HK-2 (cell line): ENCODE results near the gene DCAF11.
A peak's percentile ranks its signal among the peaks of the same experiment; 100 is the strongest.

Source experiments
- DNase-seq: peaks from one replicate; pipeline ENCODE4 v3.0.0-alpha.2; 2018; ENCODE audit not compliant: unreplicated experiment

The DCAF11 gene

GRCh38 chr14:24121210-24121609, 6.6 kb downstream of the DCAF11 start:
- DNase-seq: no peak

- DNase-seq: no peak
These were observed 7.8 kb downstream of the DCAF11 start for GRCh38 chr14:24122416-24122815.

GRCh38 chr14:24122898-24123297, 8.3 kb downstream of the DCAF11 start:
- DNase-seq: no peak

GRCh38 chr14:24123424-24124417, 9.1 kb downstream of the DCAF11 start:
- DNase-seq: no peak

GRCh38 chr14:24126939-24127338, 12.4 kb downstream of the DCAF11 start:
- DNase-seq: no peak

- DNase-seq: no peak
These were observed 13.1 kb downstream of the DCAF11 start for GRCh38 chr14:24127673-24128072.

- no peak for DNase-seq
These were observed 14.9 kb downstream of the DCAF11 start for GRCh38 chr14:24129410-24129998.

- no peak for DNase-seq
These were observed 15.8 kb downstream of the DCAF11 start, which contains the start of gene FITM1 for GRCh38 chr14:24130380-24130716. FITM1 (plus strand) TSS chr14:24130659; CDS start chr14:24131564, 905 bp downstream.

GRCh38 chr14:24130717-24131548, 16.4 kb downstream of the DCAF11 start:
- no peak for DNase-seq

- no peak for DNase-seq
These were observed 17.0 kb downstream of the DCAF11 start for GRCh38 chr14:24131549-24131966.

GRCh38 chr14:24132061-24132685, 17.6 kb downstream of the DCAF11 start:
- no peak for DNase-seq

GRCh38 chr14:24132976-24133375, 18.4 kb downstream of the DCAF11 start:
- no peak for DNase-seq

- no peak for DNase-seq
These were observed 19.2 kb downstream of the DCAF11 start for GRCh38 chr14:24133735-24134134.

GRCh38 chr14:24135584-24135833, 20.9 kb downstream of the DCAF11 start:
- no peak for DNase-seq

- peak; percentile 91 for DNase-seq
These were observed 21.5 kb downstream of the DCAF11 start, which contains the start of gene PSME1 for GRCh38 chr14:24135834-24136683. PSME1 (plus strand) TSS chr14:24136194; CDS start chr14:24136263, 69 bp downstream.

- DNase-seq: no peak
These were observed 22.3 kb downstream of the DCAF11 start for GRCh38 chr14:24136684-24137528.

GRCh38 chr14:24137529-24138395, 23.2 kb downstream of the DCAF11 start:
- DNase-seq: no peak

GRCh38 chr14:24138396-24139271, 24.1 kb downstream of the DCAF11 start:
- no peak for DNase-seq
